Adrenal gland (tissue), 5 donors: ENCODE measurements around the gene ZNF226.

Experiments
- CTCF ChIP-seq, 6 experiments: fragments of 450-650 bp in 4 of 6; fragments of 200-600 bp in 2 of 6; sonication (generic) in 1 of 6; IDR thresholded peaks; 1 replicate in 5 of 6; 2 replicates in 1 of 6; pipeline versions ENCODE4 v1.5.1 to v1.8.0; 2016 to 2021; ENCODE audit warnings: antibody characterized with exemption in 6 of 6, mild to moderate bottlenecking in 2 of 6, moderate library complexity in 1 of 6
- POLR2A ChIP-seq, 2 donors: fragments of 450-650 bp; IDR thresholded peaks; one replicate each; pipeline ENCODE4 v1.6.1; 2017; ENCODE audit warnings: antibody characterized with exemption in 2 of 2, mild to moderate bottlenecking in 2 of 2, moderate library complexity in 1 of 2
- donor health status: DM: no; HTN: no; CAD: no.

- TF ChIP-seq CTCF (IDR thresholded peaks at IDR 0.05) = no peak
- no peak for TF ChIP-seq POLR2A (IDR thresholded peaks at IDR 0.05)
Measured at GRCh38 chr19:44156475-44156874, 8.4 kb upstream of the ZNF226 start.
